Mesenchymal stem cell (in vitro differentiated cells and primary cell): ENCODE measurements around the gene GPR158.

ENCODE experiments used
- DNase-seq: peaks from one replicate; pipeline ENCODE4 v3.0.0-alpha.2; 2013
- H2AFZ ChIP-seq: one replicate; pipeline ENCODE4 v1.6.1; 2013; ENCODE audit warnings: low read depth, mild to moderate bottlenecking, control low read depth, inconsistent platforms, low read length, moderate library complexity
- H2AK5ac ChIP-seq: 2 replicates; pipeline ENCODE4 v1.6.1; 2013; ENCODE audit warnings: low read length, moderate library complexity, mild to moderate bottlenecking, inconsistent platforms; ENCODE audit not compliant: severe bottlenecking
- H2BK120ac ChIP-seq: one replicate; pipeline ENCODE4 v1.6.1; 2013; ENCODE audit warnings: low read depth, mild to moderate bottlenecking, inconsistent platforms, low read length, moderate library complexity
- H2BK12ac ChIP-seq, 2 experiments: one replicate each; pipeline ENCODE4 v1.6.1; 2013; ENCODE audit warnings: inconsistent platforms in 2 of 2, low read length in 2 of 2, mild to moderate bottlenecking in 2 of 2, moderate library complexity in 2 of 2, control low read depth in 1 of 2
- H2BK15ac ChIP-seq: one replicate; pipeline ENCODE4 v1.6.1; 2013; ENCODE audit warnings: mild to moderate bottlenecking, low read depth, inconsistent platforms; ENCODE audit not compliant: poor library complexity, severe bottlenecking
- H2BK5ac ChIP-seq: 2 replicates; pipeline ENCODE4 v1.6.1; 2013; ENCODE audit warnings: low read depth, mild to moderate bottlenecking, low read length, control low read depth, inconsistent platforms; ENCODE audit not compliant: poor library complexity, severe bottlenecking
- H3K14ac ChIP-seq, 2 experiments: one replicate each; pipeline ENCODE4 v1.6.1; 2013; ENCODE audit warnings: inconsistent platforms in 2 of 2, low read length in 2 of 2, control low read depth in 1 of 2, mild to moderate bottlenecking in 1 of 2, moderate library complexity in 1 of 2
- H3K18ac ChIP-seq, 2 experiments: one replicate each; pipeline ENCODE4 v1.6.1; 2013; ENCODE audit warnings: inconsistent platforms in 2 of 2, low read length in 2 of 2, control low read depth in 1 of 2, low read depth in 1 of 2, mild to moderate bottlenecking in 1 of 2
- H3K23ac ChIP-seq, 2 experiments: one replicate each; pipeline ENCODE4 v1.6.1; 2013; ENCODE audit warnings: inconsistent platforms in 2 of 2, low read length in 2 of 2, mild to moderate bottlenecking in 2 of 2, moderate library complexity in 2 of 2, control low read depth in 1 of 2
- H3K27ac ChIP-seq: 2 replicates; pipeline ENCODE4 v1.5.1; 2013; ENCODE audit warnings: mild to moderate bottlenecking, moderate library complexity, low read length, control low read depth, inconsistent platforms; ENCODE audit not compliant: poor library complexity, severe bottlenecking
- H3K27me3 ChIP-seq, 2 experiments: 2 replicates each; pipeline versions ENCODE4 v1.6.1 to v1.7.0; 2013; ENCODE audit warnings: low read length in 2 of 2, mild to moderate bottlenecking in 2 of 2, moderate library complexity in 2 of 2, control low read depth in 1 of 2, inconsistent platforms in 1 of 2; ENCODE audit not compliant: control insufficient read depth in 1 of 2, insufficient read depth in 1 of 2
- H3K36me3 ChIP-seq, 2 experiments: 2 replicates each; pipeline versions ENCODE4 v1.6.1 to v1.7.0; 2013; ENCODE audit warnings: low read length in 2 of 2, control low read depth in 1 of 2, inconsistent platforms in 1 of 2, low read depth in 1 of 2, mild to moderate bottlenecking in 1 of 2; ENCODE audit not compliant: insufficient read depth in 2 of 2, control insufficient read depth in 1 of 2
- H3K4ac ChIP-seq, 2 experiments: one replicate each; pipeline ENCODE4 v1.6.1; 2013; ENCODE audit warnings: inconsistent platforms in 2 of 2, low read length in 2 of 2, mild to moderate bottlenecking in 2 of 2, moderate library complexity in 2 of 2, control low read depth in 1 of 2, low read depth in 1 of 2
- H3K4me1 ChIP-seq: 2 replicates; pipeline ENCODE4 v1.6.1; 2013; ENCODE audit warnings: low read depth, low read length, control low read depth; ENCODE audit not compliant: control insufficient read depth, insufficient read depth
- H3K4me2 ChIP-seq: 2 replicates; pipeline ENCODE4 v1.6.1; 2013; ENCODE audit warnings: low read length, mild to moderate bottlenecking, inconsistent platforms; ENCODE audit not compliant: poor library complexity, severe bottlenecking
- H3K4me3 ChIP-seq, 2 experiments: 2 replicates each; pipeline versions ENCODE4 v1.5.1 to v1.7.0; 2013; ENCODE audit warnings: low read length in 2 of 2, mild to moderate bottlenecking in 2 of 2, control low read depth in 1 of 2, low read depth in 1 of 2; ENCODE audit not compliant: insufficient read depth in 1 of 2
- H3K79me1 ChIP-seq: replicated peaks from 2 replicates; pipeline ENCODE4 v1.6.1; 2013; ENCODE audit warnings: mild to moderate bottlenecking, control low read depth, low read length, inconsistent platforms; ENCODE audit not compliant: poor library complexity, severe bottlenecking
- H3K9ac ChIP-seq: 2 replicates; pipeline ENCODE4 v1.7.0; 2013; ENCODE audit warnings: mild to moderate bottlenecking, low read length, moderate library complexity
- H3K9me3 ChIP-seq: 2 replicates; pipeline ENCODE4 v1.7.0; 2013; ENCODE audit warnings: mild to moderate bottlenecking, low read length; ENCODE audit not compliant: control insufficient read depth
- H4K8ac ChIP-seq: one replicate; pipeline ENCODE4 v1.6.1; 2013; ENCODE audit warnings: inconsistent platforms, mild to moderate bottlenecking, low read length, moderate library complexity
- H4K91ac ChIP-seq: one replicate; pipeline ENCODE4 v1.6.1; 2013; ENCODE audit warnings: mild to moderate bottlenecking, low read length, inconsistent platforms
- WGBS: methylation state at CpG from one replicate; pipeline ENCODE4 v1.1.7; 2013; ENCODE audit warnings: mixed read lengths; 5-methylcytosine and 5-hydroxymethylcytosine counted together

The GPR158 gene

DNA sequence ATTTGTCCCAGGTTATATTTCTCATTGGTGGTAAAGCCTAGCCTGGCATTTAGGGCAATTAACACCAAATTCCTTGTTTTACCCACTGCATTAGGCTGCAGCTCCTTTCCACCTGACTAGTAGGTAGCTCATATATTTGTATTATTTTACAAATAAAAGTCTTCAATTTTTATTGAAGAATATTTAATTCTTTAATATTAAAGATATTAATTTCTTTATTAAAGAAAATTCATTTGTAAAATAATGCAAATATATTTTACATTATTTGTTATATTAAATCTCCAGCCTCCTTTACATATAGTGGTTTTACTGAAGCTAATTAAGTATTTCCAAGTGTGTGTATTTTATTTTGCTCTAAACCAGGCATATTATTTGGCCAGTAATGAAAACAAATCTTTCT lies 361.2 kb downstream of the GPR158 start:
- Histone ChIP-seq H3K23ac (no peak overlapping the region), H2BK120ac (no peak overlapping the region), H2BK15ac (no peak overlapping the region), H3K79me1 (no peaks in the 10 kb centered on the region), H2BK5ac (no peak overlapping the region), H4K8ac (no peak overlapping the region), H3K4me1 (no peaks in the 10 kb centered on the region), H3K4me2 (no peak overlapping the region), H2AFZ (no peak overlapping the region), H3K9me3 (no peaks in the 10 kb centered on the region), H3K36me3 (no peaks in the 10 kb centered on the region), H3K18ac (no peak overlapping the region), H3K9ac (no peak overlapping the region), H3K14ac (no peak overlapping the region), H3K4ac (no peak overlapping the region), H3K27ac (no peak overlapping the region), H4K91ac (no peak overlapping the region), H2BK12ac (no peak overlapping the region), H3K27me3 (no peaks in the 10 kb centered on the region), H3K4me3 (no peak overlapping the region), H2AK5ac (no peak overlapping the region)
- no peak for DNase-seq

DNA sequence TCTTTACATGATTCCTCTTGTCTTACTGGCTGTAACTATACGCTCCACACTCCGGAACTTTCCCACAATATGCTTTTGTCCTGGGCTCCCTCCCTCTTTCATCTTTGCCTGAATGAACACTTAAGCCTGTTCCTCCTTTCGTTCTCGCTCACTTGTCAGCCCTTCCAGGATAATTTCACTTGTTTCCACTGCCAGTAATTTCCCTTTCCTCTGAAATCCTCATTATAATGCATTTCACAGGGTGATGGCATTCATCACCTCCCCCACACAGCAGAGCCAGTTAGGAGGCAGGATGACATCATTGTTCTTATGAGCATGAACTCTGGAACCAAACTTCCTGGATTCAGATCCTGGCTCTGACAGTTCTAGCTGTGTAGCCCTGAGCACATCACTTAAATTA lies 372.6 kb downstream of the GPR158 start:
- H3K4ac ChIP-seq, result no peak overlapping the region
- no peak overlapping the region for H3K18ac ChIP-seq
- WGBS, result 77% methylated on average over 4 of the region's 4 CpGs
- H4K8ac ChIP-seq, result no peak overlapping the region
- no peak overlapping the region for H3K27ac ChIP-seq
- no peak overlapping the region for H2AFZ ChIP-seq
- no peak overlapping the region for H3K14ac ChIP-seq
- H4K91ac ChIP-seq, result no peak overlapping the region
- H3K36me3 ChIP-seq, result no peaks in the 10 kb centered on the region
- no peak overlapping the region for H3K4me3 ChIP-seq
- H3K79me1 ChIP-seq, result no peaks in the 10 kb centered on the region
- H2BK12ac ChIP-seq, result no peak overlapping the region
- no peak overlapping the region for H3K9ac ChIP-seq
- H2BK5ac ChIP-seq, result no peak overlapping the region
- no peak overlapping the region for H2BK120ac ChIP-seq
- no peaks in the 10 kb centered on the region for H3K4me1 ChIP-seq
- H3K4me2 ChIP-seq, result no peak overlapping the region
- H2AK5ac ChIP-seq, result no peak overlapping the region
- H3K23ac ChIP-seq, result no peak overlapping the region
- no peaks in the 10 kb centered on the region for H3K9me3 ChIP-seq
- H3K27me3 ChIP-seq, result no peaks in the 10 kb centered on the region
- no peak for DNase-seq
- H2BK15ac ChIP-seq, result no peak overlapping the region

DNA sequence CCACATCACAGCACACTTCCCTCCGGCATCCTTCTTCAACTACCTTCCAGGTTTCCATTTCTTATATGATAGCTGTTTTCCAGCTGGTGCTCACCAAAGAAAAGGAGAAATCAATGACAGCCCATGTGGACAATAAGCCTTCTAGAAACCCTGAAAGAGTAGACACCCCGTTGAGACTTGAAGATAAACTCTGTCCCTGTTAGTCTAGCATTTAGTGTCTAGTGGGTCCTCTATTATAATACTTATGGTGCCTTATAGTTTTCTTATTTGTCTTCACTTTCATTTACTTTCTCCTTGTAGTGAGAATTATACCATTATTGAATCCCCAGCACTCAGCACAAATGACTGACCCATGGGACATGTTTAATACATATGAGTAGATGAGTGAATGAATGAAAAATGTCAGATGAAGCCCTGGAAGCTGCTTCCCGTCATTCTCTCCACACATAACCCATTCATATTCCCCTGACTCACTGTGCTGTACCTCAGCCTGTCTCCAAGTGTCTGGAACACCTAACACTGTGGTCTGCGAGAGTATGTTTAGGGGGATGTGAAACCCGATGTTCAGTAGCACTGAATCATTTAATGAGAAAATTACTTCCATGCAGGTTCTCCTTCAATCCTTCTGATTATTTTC lies 377.6 kb downstream of the GPR158 start:
- no peak overlapping the region for H3K9ac ChIP-seq
- H2BK12ac ChIP-seq, result no peak overlapping the region
- H2AFZ ChIP-seq, result no peak overlapping the region
- no peak for DNase-seq
- H3K14ac ChIP-seq, result no peak overlapping the region
- no peak overlapping the region for H4K91ac ChIP-seq
- H3K4ac ChIP-seq, result no peak overlapping the region
- 85% methylated on average over 5 of the region's 5 CpGs for WGBS
- no peak overlapping the region for H3K27ac ChIP-seq
- no peak overlapping the region for H3K4me2 ChIP-seq
- H3K23ac ChIP-seq, result no peak overlapping the region
- no peak overlapping the region for H2BK15ac ChIP-seq
- H2AK5ac ChIP-seq, result no peak overlapping the region
- no peaks in the 10 kb centered on the region for H3K36me3 ChIP-seq
- no peaks in the 10 kb centered on the region for H3K9me3 ChIP-seq
- no peak overlapping the region for H2BK5ac ChIP-seq
- no peak overlapping the region for H3K18ac ChIP-seq
- H4K8ac ChIP-seq, result no peak overlapping the region
- no peak overlapping the region for H2BK120ac ChIP-seq
- no peaks in the 10 kb centered on the region for H3K27me3 ChIP-seq
- no peaks in the 10 kb centered on the region for H3K4me1 ChIP-seq
- H3K4me3 ChIP-seq, result no peak overlapping the region
- no peaks in the 10 kb centered on the region for H3K79me1 ChIP-seq

DNA sequence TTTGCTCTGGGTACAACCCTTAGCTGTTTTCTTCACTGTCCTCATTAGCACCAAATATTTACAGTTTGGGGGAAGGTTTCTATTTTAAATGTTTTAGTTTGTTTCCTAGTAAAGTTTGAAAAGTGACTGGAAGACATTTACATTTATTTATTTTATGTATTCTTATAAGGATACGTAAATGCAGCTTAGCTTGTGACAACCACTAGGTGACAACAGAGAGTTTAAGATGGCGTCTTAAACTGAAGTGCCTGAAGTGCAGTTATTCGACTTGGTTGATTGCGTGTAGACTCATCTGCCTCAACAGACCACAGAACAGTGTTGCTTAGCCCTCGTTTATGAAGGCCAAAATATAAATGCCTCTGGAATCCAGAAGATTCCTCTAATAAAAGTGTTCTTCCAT lies 381.1 kb downstream of the GPR158 start:
- DNase-seq, result peak; percentile 9

More for the DNA sequence above, 381.1 kb downstream of the GPR158 start:
- no peak overlapping the region for H4K91ac ChIP-seq
- no peaks in the 10 kb centered on the region for H3K36me3 ChIP-seq
- H3K9ac ChIP-seq, result no peak overlapping the region
- H2BK12ac ChIP-seq, result no peak overlapping the region
- no peak overlapping the region for H2AFZ ChIP-seq
- H3K79me1 ChIP-seq, result no peaks in the 10 kb centered on the region
- H3K18ac ChIP-seq, result no peak overlapping the region
- no peaks in the 10 kb centered on the region for H3K9me3 ChIP-seq
- no peak overlapping the region for H2BK120ac ChIP-seq
- H3K4me1 ChIP-seq, result no peaks in the 10 kb centered on the region
- no peak overlapping the region for H2AK5ac ChIP-seq
- H2BK15ac ChIP-seq, result no peak overlapping the region
- H3K27ac ChIP-seq, result no peak overlapping the region
- H4K8ac ChIP-seq, result no peak overlapping the region
- no peak overlapping the region for H3K4me3 ChIP-seq
- H3K4ac ChIP-seq, result no peak overlapping the region
- H3K27me3 ChIP-seq, result no peaks in the 10 kb centered on the region
- no peak overlapping the region for H2BK5ac ChIP-seq
- WGBS, result 76% methylated on average over 5 of the region's 5 CpGs
- H3K14ac ChIP-seq, result no peak overlapping the region
- no peak overlapping the region for H3K23ac ChIP-seq
- no peak overlapping the region for H3K4me2 ChIP-seq
